Measurements from ENCODE around the gene LY6G5C. TPM values are rescaled to one million over a fixed set of nuclear protein-coding genes. Genes with fewer than 3 reads are reported as not detected.

Gene LY6G5C
- total and polyA plus RNA-seq, 9 of the 15 experiments (the other 6 are each of a cell fraction or from before 2014, with no cell fraction given) = 0.10 to 0.67 (median 0.46) TPM; not detected in 4

DNA sequence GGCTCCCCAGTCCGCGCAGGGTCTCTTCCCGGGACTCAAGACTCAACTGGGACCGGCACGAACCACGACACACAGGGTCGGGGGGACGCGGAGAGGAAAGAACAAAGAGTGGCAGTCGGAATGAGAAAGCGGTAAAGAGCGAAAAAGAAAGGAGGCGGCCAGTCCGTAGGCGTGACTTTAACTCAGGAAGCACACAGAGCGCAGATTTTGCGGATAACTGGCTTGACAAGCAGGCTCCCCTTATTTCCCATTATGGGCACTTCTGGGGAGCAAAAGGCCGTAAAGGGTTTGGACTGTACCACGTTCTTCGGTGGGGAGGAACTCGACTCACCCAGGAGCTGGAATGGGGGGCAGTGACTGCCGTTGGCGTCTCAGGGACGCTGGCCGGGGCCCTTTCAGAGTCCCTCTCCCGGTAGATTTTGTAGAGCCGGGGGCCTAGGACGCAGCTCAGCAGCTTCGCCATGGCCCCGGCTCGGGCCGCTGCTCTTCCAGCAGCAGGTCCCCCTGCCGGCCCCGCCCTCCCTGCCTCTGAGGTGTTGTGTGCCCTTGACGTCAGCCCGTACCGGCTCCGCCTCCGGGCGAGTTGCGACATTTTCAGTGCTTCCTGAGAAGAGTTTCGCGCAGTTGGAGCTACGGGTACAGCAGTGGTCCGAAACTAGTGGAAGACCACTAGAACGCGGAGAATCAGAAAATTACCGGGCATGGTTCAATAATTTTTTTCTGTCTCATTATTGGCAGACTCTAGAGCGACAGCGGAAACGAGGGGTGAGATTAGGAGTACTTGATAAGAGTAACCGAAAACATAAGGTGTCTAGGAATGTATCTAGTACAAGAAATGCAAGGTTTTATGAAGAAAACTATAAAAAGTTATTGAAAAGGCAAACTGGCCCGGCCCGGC, 22.2 kb upstream of the LY6G5C start, which contains the start of gene ABHD16A (continued):
- TF ChIP-seq, protein P1, sequence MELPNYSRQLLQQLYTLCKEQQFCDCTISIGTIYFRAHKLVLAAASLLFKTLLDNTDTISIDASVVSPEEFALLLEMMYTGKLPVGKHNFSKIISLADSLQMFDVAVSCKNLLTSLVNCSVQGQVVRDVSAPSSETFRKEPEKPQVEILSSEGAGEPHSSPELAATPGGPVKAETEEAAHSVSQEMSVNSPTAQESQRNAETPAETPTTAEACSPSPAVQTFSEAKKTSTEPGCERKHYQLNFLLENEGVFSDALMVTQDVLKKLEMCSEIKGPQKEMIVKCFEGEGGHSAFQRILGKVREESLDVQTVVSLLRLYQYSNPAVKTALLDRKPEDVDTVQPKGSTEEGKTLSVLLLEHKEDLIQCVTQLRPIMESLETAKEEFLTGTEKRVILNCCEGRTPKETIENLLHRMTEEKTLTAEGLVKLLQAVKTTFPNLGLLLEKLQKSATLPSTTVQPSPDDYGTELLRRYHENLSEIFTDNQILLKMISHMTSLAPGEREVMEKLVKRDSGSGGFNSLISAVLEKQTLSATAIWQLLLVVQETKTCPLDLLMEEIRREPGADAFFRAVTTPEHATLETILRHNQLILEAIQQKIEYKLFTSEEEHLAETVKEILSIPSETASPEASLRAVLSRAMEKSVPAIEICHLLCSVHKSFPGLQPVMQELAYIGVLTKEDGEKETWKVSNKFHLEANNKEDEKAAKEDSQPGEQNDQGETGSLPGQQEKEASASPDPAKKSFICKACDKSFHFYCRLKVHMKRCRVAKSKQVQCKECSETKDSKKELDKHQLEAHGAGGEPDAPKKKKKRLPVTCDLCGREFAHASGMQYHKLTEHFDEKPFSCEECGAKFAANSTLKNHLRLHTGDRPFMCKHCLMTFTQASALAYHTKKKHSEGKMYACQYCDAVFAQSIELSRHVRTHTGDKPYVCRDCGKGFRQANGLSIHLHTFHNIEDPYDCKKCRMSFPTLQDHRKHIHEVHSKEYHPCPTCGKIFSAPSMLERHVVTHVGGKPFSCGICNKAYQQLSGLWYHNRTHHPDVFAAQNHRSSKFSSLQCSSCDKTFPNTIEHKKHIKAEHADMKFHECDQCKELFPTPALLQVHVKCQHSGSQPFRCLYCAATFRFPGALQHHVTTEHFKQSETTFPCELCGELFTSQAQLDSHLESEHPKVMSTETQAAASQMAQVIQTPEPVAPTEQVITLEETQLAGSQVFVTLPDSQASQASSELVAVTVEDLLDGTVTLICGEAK (IDR thresholded peaks at IDR 0.05) = peak; percentile 73
- TF ChIP-seq, protein P1 (CRISPR knock-in tag; IDR thresholded peaks at IDR 0.05) = no peak
- TF ChIP-seq, protein P2, sequence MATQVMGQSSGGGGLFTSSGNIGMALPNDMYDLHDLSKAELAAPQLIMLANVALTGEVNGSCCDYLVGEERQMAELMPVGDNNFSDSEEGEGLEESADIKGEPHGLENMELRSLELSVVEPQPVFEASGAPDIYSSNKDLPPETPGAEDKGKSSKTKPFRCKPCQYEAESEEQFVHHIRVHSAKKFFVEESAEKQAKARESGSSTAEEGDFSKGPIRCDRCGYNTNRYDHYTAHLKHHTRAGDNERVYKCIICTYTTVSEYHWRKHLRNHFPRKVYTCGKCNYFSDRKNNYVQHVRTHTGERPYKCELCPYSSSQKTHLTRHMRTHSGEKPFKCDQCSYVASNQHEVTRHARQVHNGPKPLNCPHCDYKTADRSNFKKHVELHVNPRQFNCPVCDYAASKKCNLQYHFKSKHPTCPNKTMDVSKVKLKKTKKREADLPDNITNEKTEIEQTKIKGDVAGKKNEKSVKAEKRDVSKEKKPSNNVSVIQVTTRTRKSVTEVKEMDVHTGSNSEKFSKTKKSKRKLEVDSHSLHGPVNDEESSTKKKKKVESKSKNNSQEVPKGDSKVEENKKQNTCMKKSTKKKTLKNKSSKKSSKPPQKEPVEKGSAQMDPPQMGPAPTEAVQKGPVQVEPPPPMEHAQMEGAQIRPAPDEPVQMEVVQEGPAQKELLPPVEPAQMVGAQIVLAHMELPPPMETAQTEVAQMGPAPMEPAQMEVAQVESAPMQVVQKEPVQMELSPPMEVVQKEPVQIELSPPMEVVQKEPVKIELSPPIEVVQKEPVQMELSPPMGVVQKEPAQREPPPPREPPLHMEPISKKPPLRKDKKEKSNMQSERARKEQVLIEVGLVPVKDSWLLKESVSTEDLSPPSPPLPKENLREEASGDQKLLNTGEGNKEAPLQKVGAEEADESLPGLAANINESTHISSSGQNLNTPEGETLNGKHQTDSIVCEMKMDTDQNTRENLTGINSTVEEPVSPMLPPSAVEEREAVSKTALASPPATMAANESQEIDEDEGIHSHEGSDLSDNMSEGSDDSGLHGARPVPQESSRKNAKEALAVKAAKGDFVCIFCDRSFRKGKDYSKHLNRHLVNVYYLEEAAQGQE (IDR thresholded peaks at IDR 0.05; ENCODE audit: borderline replicate concordance) = 0 out of 2 replicates have a peak, but pooled peaks have one; percentile 26
- TF ChIP-seq, protein P2 (CRISPR knock-in tag; IDR thresholded peaks at IDR 0.05; ENCODE audit: low read depth) = peak; percentile 77; the same call in 1 of the 2 replicates
- peak; percentile 30 to 49; a peak in 2 of 4 replicates for TF ChIP-seq SIX5 (IDR thresholded peaks at IDR 0.05; ENCODE audit: borderline replicate concordance in 1 of 2, insufficient read depth in 1 of 2, low read depth in 1 of 2, low read length in 2 of 2)
- TF ChIP-seq ZNF551 (CRISPR knock-in tag; IDR thresholded peaks at IDR 0.05) = no peak
- no peak for TF ChIP-seq POLR3A (IDR thresholded peaks at IDR 0.05; ENCODE audit: borderline replicate concordance, extremely low read depth, insufficient read depth, insufficient read length)
- TF ChIP-seq ELF1 (tag; IDR thresholded peaks at IDR 0.05) = peak; percentile 84
